Activated CD8-positive, alpha-beta memory T cell treated with anti-CD3 and anti-CD28 coated beads, Interleukin-2, amount 50 U/mL, for 1 hour (primary cell): ENCODE data around the gene DPYSL5.

ENCODE experiments used
- DNase-seq: peaks from one replicate; pipeline ENCODE4 v3.0.0-alpha.2; 2020; ENCODE audit errors: extremely low read depth

DPYSL5 gene

GRCh38 chr2:26845021-26845420 is 2.9 kb upstream of the DPYSL5 start:
- no peak for DNase-seq

GRCh38 chr2:26846334-26847306 is 1.3 kb upstream of the DPYSL5 start:
- DNase-seq: no peak

- DNase-seq: no peak
These were observed 651 bp upstream of the DPYSL5 start for GRCh38 chr2:26847307-26847654.

- no peak for DNase-seq
These were observed 564 bp downstream of the DPYSL5 start for GRCh38 chr2:26848336-26849055.

GRCh38 chr2:26849056-26849999 is 1.4 kb downstream of the DPYSL5 start:
- DNase-seq: no peak

GRCh38 chr2:26850000-26850431 is 2.1 kb downstream of the DPYSL5 start:
- no peak for DNase-seq

- DNase-seq: no peak
These were observed 2.6 kb downstream of the DPYSL5 start for GRCh38 chr2:26850505-26850904.

- no peak for DNase-seq
These were observed 4.7 kb downstream of the DPYSL5 start for GRCh38 chr2:26852405-26853306.

- DNase-seq: no peak
These were observed 5.8 kb downstream of the DPYSL5 start for GRCh38 chr2:26853751-26854150.

GRCh38 chr2:26854283-26854827 is 6.4 kb downstream of the DPYSL5 start:
- no peak for DNase-seq

- no peak for DNase-seq
These were observed 7.5 kb downstream of the DPYSL5 start for GRCh38 chr2:26855466-26855865.

GRCh38 chr2:26859622-26860021 is 11.7 kb downstream of the DPYSL5 start:
- DNase-seq: no peak

GRCh38 chr2:26860211-26860850 is 12.4 kb downstream of the DPYSL5 start:
- DNase-seq: no peak

- no peak for DNase-seq
These were observed 13.8 kb downstream of the DPYSL5 start for GRCh38 chr2:26861610-26862224.

- no peak for DNase-seq
These were observed 16.3 kb downstream of the DPYSL5 start for GRCh38 chr2:26864226-26864625.

GRCh38 chr2:26864646-26865045 is 16.7 kb downstream of the DPYSL5 start:
- no peak for DNase-seq

- DNase-seq: no peak
These were observed 22.7 kb downstream of the DPYSL5 start for GRCh38 chr2:26870585-26871095.

GRCh38 chr2:26873286-26873983 is 25.5 kb downstream of the DPYSL5 start:
- DNase-seq: no peak

GRCh38 chr2:26874514-26874913 is 26.6 kb downstream of the DPYSL5 start:
- no peak for DNase-seq
